ENCODE results near the gene ASB18.

The ASB18 gene

DNA sequence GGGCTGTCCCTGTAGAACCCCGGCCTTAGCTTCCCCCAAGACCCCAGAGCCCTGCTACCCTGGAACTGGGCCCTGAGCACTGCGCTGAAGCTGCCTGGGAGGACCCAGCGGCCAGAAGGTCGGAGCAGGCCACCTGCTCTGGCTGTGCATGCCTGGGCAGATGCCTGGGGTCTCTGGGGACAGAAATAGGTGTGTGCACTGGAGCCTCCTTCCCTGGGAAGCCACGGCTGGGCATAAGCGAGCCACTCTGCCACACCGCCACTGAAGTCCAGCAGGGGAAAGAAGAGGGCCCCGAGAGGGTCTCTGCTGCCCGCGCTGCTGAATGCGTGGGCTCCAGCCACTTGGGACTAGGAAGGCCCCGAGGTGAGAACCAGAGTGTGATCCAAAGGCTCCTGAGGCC is 102.7 kb downstream of the ASB18 start:
- DNase-seq: no peak

DNA sequence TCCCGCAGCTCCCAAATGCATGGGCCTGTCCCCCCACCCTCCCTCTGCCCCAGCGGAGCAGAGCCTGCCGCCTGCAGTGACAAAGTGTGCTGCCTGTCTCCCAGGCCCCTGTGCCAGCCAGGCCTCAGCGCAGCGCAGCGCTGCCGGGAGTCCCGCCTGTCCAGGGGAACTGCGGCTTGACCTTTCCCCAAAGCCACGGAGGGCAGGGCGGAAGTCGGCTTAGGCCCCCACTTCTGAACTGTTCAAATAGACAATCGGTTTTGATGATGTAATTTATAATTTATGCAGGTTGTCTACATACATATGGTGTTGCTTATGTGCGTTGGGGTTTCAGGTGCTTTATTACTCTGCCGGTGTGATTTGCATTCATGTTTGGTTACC is 103.1 kb downstream of the ASB18 start:
- DNase-seq: no peak

DNA sequence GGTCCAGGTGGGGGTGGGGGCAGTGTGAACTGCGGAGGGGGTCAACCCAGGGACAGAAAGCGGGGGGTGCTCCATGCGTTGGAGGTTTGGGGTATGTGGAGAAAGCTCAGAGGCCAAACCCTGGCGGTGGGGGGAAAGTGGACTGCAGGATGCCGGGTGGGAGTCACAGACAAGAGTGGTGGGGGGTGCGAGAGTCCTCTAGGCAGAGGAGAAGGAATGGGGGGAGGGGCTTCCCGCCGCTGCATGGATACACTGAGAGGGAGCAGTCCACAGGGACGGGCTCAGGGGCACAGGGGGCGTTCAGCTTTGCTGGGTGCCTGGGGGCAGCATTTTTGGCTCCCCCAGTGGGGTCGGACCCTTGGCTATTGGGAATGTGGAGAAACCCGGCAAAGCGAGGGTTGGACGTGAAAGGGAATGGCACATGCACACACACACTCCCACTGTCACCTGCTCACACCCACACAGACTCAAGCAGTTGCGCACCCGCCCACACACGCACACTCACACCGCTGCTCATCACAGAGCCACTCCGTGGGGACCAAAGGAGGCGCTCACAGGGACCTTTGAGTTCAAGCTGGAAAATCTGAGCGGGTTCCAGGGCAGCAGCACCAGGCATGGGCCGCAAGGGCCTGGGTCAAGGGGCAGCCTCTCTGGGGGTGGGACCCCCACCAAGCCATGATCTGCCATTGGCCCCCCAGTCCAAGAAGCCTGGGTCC is 103.7 kb downstream of the ASB18 start:
- no peak for DNase-seq

DNA sequence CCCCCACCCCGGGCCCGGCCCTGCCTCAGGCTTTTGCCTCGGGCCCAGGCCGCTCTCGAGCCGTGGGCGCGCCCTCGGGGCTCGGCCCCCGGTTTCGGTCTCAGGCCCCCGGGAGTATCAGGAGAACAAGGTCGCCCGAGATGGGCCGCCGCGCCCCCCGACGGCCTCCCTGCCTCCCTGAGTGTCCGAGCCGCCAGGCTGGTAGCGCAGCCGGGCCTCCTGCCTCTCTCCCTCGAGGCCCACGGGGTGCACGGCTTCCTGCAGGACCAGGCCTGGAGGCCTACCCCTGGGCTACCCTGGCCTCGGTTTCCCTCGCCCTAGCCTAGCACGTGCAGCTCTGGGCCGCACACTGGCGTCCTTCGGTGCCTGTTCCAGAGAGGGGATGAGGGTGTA is 104.4 kb downstream of the ASB18 start:
- DNase-seq: no peak

DNA sequence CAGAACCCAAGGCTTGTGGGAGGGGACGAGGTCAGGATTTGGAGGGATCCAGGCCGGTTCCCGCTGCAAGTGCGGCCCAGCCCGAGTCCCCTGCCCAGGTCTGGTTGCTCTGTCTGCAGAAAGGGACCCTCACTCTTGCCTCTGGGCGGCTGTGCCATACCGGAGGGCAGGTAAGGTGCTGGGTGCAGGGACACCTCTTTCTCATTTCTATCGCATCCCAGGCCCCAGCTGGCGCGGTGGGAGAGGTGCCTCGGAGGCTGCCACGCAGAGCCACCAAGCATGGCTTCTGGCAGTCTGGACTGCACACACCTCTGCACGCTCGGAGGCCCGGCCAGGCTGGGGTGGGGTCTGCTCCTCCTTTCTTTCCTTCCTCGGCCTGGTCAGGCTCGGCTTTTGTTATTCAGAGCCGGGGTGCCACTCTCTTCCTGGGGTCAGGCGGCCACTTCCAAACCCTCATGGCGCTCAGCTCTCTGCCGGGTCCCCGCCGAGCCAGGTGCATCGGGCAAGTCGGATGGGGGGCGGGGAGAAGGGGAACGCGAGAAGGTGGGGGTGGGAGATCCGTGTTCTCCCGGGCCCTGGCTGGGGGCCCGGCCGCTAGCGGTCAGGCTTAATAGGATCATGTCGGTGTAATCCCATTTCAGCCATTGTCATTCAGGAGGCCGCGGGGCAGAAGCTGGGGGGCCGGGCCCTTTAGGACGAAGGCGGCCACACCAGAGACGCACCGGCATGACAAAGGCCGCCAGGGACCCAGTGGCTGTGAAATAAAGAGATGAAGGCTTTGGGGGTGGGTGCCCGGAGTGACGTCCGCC is 105.0 kb downstream of the ASB18 start:
- DNase-seq: no peak

DNA sequence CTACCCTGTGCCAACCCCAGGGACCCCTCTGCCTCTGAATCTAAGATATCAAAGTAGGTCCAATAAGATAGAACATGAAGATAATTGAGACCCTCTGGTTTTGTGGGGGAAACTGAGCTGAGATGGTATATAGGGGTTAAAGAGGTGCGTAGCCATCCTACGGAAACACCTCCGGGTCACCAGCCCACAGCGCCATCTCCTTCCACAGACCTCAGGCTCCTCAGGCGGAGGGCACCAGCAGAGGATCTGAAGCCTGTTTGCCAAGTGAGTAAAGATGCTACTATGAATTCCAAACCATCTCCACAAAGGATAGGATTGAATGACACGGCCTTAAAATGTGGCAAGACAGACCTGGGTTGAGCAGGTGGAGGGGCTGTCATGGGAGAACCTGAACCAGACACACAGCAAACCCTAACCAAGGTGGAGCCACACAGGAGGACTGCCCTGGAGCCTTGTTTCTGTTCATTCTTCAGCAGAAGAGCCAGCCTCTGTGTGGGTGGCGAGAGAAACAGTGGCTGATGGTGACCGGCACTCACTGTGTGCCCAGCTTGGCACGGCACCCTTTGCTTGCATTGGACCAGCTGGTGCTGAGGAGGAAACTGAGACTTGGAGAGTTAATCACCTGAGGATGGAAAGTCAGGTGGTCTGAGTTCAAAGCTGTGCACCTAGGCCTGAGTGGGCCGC is 106.2 kb downstream of the ASB18 start:
- no peak for DNase-seq

DNA sequence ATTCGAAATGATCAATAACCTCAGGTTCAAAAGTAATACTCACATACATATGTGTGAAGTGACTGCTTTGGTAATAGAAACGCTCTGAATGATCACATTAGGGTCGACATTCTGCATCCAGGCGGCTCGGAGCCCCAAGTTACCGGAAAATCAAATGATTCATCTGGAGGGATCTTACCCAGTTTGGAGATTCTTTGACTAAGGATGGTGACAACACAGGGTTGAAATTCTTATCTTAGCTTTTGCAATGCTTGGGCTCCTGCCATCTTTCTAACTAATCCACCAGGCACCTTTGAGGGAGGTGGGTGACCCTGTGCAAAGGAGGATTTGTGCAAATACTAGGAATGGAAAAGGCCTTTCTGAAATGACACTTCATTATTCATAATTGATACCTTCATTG is 106.8 kb downstream of the ASB18 start:
- DNase-seq: no peak

DNA sequence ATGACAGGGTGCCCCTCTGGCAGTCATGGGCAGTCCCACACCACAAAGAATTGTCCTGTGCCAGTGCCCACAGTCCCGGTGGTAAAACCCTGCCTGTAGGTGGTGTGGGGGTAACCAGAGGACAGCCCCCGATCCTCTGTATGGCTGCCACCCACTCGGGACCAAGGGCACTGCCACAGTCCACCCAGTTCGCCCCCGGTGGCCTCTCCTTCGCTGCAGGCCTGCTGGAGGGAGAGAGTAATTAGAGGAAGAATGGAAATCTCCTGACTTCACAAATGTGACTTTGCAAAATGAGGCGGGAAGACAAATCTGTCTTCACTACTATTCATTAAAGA is 107.4 kb downstream of the ASB18 start:
- no peak for DNase-seq

DNA sequence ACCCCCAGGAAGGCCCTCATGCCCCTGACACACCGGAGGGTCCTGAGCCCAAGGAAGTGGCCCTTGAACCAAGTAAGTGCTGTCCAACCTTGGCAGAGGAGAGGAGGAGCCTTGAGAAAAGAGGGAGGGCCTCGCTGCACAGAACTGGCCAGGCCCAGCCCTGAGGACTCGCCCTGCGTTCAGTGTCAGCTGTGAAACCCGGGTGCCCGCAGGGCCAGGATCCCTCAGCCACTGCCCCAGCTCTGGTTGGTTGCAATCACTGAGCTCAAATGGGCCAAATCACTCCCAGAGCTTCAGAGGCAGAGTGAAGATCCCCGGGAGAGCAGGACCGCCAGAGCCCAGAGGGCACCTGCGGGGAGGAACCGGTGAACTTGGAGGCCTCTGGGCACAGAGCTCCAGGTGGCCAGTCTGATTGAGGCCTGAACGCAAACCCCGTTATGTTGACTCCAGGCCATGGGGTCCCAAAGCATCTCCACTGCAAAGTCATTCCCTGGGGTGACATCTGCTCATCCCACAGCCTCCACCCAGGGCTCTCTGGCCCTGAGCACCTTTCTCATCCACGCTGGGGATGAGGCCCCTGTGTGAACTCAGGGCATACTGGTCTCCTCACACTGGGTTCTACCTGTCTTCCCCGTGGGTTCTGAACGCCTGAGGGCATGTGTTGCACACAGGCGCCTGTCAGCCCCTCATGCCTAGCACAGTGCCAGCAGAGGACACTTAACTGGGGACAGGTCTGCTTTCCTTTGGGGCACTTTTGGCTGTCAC is 107.9 kb downstream of the ASB18 start:
- DNase-seq: no peak

DNA sequence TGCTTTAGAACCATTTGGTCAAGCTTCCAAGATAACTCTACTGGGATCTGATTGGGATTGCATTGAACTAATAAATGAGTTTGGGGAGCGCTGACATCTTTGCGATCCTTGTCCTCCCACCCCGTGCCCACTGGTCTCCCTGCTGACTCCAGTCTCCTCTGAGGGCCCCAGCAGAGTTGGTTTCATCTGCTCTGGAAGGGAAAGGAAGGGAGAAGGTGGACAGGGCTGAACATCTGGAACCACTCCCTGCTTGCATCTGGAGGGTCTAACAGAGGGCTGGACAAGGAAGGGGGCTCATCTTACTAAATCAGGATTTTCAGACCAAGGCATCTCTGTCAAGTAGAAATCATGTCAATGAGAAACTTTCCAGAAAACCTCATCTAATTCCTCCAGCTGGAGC is 108.8 kb downstream of the ASB18 start:
- no peak for DNase-seq

DNA sequence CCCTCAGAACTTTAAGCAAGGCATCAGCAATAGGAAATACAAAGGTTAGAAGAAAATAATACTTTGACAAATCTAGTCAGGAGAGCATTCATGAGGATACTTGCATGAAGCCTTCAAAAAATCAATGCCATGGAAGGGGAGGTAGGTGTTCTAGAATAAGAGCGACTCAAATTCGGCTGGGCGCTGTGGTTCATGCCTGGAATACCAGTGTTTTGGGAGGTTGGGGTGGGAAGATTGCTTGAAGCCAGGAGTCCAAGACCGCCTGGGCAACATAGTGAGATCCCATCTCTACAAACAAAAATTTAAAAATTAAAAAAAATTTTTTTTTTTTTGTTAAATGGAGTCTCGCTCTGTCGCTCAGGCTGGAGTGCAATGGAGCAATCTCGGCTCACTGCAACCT is 117.8 kb downstream of the ASB18 start:
- no peak for DNase-seq

DNA sequence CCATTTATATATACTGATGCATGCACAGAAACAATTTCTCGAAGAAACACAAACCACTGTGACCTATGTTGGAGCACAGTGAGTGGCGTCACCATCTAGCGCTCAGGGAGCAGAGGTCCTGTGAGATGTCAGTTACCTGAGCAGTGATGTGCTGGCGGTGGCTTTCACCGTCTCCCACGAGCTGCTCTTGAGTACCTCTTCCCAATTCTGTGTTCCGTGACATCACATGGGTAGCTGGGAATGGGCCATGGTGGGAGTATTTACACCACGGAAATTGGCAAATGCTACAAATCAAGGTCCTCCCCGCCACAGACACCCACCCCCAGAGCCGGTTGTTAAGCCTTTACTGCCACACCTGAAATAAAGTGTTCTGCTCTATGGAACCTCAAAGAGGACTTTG is 120.4 kb downstream of the ASB18 start:
- no peak for DNase-seq
